Neutrophil (primary cell): ENCODE results near the gene EHBP1.

Source experiments
- H3K27ac ChIP-seq: fragments of 200-600 bp; sonication (generic); 2 replicates; pipeline ENCODE4 v1.5.1; 2016; ENCODE audit warnings: mild to moderate bottlenecking, moderate library complexity
- H3K27me3 ChIP-seq: fragments of 200-600 bp; sonication (generic); 2 replicates; pipeline ENCODE4 v1.6.0; 2016; ENCODE audit warnings: mild to moderate bottlenecking
- H3K36me3 ChIP-seq: fragments of 200-600 bp; sonication (generic); 2 replicates; pipeline ENCODE4 v1.5.1; 2017
- H3K4me1 ChIP-seq, 2 experiments: fragments of 200-600 bp in 1 of 2; sonication (generic) in 1 of 2; 1 replicate in 1 of 2; 2 replicates in 1 of 2; pipeline versions ENCODE4 v1.5.1 to v1.6.1; 2013 to 2016; ENCODE audit warnings: low read depth in 1 of 2, low read length in 1 of 2, mild to moderate bottlenecking in 1 of 2, moderate library complexity in 1 of 2; ENCODE audit not compliant: control insufficient read depth in 1 of 2, insufficient read depth in 1 of 2
- H3K4me3 ChIP-seq, 2 experiments: fragments of 200-600 bp in 1 of 2; sonication (generic) in 1 of 2; 1 replicate in 1 of 2; 2 replicates in 1 of 2; pipeline ENCODE4 v1.5.1; 2013 to 2016; ENCODE audit warnings: low read depth in 1 of 2, low read length in 1 of 2, mild to moderate bottlenecking in 1 of 2, moderate library complexity in 1 of 2
- H3K9me3 ChIP-seq: fragments of 200-600 bp; sonication (generic); 2 replicates; pipeline ENCODE4 v1.5.1; 2016
- CTCF ChIP-seq: fragments of 200-600 bp; sonication (generic); IDR thresholded peaks from 2 replicates; pipeline ENCODE4 v1.5.1; 2016; ENCODE audit warnings: antibody characterized with exemption

Gene EHBP1

DNA sequence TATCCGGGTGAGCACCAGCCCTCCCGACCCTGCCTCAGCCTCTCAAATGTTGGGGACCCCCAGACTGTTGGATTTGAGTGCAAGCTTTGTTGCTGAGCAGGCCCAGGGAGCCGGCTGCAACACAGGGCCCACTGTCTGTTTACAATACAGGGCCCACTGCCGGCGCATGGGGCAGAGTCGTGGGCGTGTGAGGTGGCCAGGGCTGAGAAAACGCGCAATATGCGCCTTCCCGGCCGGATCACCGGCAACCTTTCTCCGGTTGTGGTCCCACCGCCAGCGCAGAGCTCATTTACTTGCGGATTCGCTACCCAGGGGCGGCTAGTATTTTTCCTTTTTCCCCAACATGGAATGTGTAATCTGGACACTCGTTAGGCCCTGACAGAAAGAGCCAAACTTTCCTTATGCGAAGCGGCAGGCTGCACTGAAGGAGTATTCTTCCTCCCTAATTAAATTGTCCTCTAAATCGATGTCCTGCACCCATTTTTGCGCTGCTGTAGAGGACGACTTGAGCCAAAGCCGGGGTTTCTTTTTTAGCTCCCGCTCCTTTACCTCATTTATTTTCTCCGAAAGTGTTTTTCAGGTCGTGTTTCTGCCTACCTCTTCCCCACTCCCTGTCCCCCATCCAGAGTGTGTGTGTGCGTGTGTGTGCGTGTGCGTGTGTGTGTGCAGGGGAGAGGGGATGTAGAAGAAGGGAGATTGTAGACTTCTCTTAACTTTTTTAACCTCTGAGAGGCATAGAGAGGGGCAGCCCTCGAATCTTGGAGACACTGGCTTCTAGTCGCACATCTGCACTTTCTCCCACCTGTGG is 347.8 kb downstream of the EHBP1 start:
- Histone ChIP-seq H3K9me3 (no peaks in the 10 kb centered on the region), H3K27me3 (peaks cover 100% of the 10 kb centered on the region), H3K36me3 (no peaks in the 10 kb centered on the region), H3K4me1 (peaks cover 95 to 99% of the 10 kb centered on the region in 2 experiments), H3K27ac (no peak overlapping the region), H3K4me3 (peak overlapping the region; percentile 60 to 71)
- no peak for TF ChIP-seq CTCF

- no peaks in the 10 kb centered on the region for H3K36me3 ChIP-seq
- peaks cover 100% of the 10 kb centered on the region for H3K27me3 ChIP-seq
- H3K4me3 ChIP-seq = peak overlapping the region; percentile 60 to 71
- no peaks in the 10 kb centered on the region for H3K9me3 ChIP-seq
- H3K4me1 ChIP-seq = peaks cover 96 to 100% of the 10 kb centered on the region in 2 experiments
- H3K27ac ChIP-seq = peak overlapping the region; percentile 89
- no peak for TF ChIP-seq CTCF
Observed at GRCh38 chr2:63053889-63054602, 348.5 kb downstream of the EHBP1 start.

DNA sequence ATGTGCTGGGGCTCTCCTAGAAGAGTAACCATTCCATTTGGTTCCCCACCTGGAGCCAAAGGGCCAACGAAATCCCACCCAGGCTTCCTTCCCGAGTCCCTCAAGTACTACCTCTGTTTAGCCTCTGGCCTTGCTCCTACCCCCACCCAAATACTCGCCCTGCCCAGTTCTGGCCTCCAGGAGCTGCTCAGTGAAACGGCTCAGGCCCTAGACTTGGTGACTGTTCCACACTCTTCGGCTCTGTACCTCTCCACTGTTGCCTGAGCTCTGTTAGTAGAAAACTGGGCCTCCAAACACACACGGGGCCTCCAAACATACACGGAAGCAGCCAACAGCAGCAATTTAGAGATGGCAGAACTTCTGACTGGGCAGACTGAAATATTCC is 349.3 kb downstream of the EHBP1 start:
- Histone ChIP-seq H3K27ac (peak overlapping the region; percentile 89), H3K36me3 (no peaks in the 10 kb centered on the region), H3K4me1 (peaks cover 94 to 100% of the 10 kb centered on the region in 2 experiments), H3K4me3 (peak overlapping the region; percentile 60 to 71), H3K27me3 (peaks cover 100% of the 10 kb centered on the region), H3K9me3 (no peaks in the 10 kb centered on the region)
- TF ChIP-seq CTCF = no peak

- TF ChIP-seq CTCF = no peak
- Histone ChIP-seq H3K27ac (peak overlapping the region; percentile 89), H3K4me1 (peaks cover 93 to 97% of the 10 kb centered on the region in 2 experiments), H3K4me3 (peak overlapping the region; percentile 60 to 71), H3K27me3 (peaks cover 94% of the 10 kb centered on the region), H3K36me3 (no peaks in the 10 kb centered on the region), H3K9me3 (no peaks in the 10 kb centered on the region)
Observed at GRCh38 chr2:63055226-63056106, 350.0 kb downstream of the EHBP1 start.
